GM13977 (cell line): ENCODE measurements around the gene TBC1D7.
"Not testable (repeated sequence)": the region's sequence is repeated elsewhere in the genome, so short reads cannot be mapped to it uniquely, and the experiment has no call there.

Experiments used
- DNase-seq: peaks from one replicate; pipeline ENCODE4 v3.0.0; 2012; ENCODE audit warnings: low spot score
- in situ Hi-C: fragments of 300-500 bp; cut with MboI; formaldehyde crosslinking; loops from one replicate; pipeline ENCODE4 v1.12.0; 2022; ENCODE audit warnings: low sequenced_read_pairs, low pct_unique_long_range_greater_than_20kb, mixed read lengths, inconsistent platforms; ENCODE audit not compliant: unreplicated experiment
- TF ChIP-seq, protein P1 (sequence below): IDR thresholded peaks from 2 replicates; pipeline ENCODE4 v1.5.1; 2012; ENCODE audit warnings: mild to moderate bottlenecking, control low read depth; ENCODE audit not compliant: insufficient read depth; ENCODE audit errors: extremely low read depth, missing control alignments

The TBC1D7 gene

DNA sequence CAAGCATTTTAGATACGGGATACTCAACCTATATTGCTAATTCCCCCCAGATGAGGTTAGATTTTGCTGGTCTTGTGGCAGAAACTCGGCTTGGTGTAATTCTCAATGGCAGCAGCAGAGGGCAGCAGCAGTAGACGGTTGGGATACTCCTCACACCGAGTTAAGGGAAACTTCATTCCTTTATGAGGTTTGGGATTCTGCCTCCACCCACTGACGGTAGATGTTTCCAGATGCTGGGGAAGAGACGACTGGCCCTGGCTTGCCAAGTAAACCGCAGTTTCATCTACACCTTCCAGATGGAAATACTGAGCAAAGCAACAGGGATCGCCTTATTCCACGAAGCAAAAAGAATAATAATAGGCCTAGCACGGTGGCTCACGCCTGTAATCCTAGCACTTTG, 8.2 kb upstream of the TBC1D7 start:
- peak; percentile 63 for DNase-seq
- in situ Hi-C loops, result loop anchor here (25.0 kb wide), 1 partner anchor 424 kb away; no protein-coding TSS in a partner anchor
- TF ChIP-seq, protein P1, sequence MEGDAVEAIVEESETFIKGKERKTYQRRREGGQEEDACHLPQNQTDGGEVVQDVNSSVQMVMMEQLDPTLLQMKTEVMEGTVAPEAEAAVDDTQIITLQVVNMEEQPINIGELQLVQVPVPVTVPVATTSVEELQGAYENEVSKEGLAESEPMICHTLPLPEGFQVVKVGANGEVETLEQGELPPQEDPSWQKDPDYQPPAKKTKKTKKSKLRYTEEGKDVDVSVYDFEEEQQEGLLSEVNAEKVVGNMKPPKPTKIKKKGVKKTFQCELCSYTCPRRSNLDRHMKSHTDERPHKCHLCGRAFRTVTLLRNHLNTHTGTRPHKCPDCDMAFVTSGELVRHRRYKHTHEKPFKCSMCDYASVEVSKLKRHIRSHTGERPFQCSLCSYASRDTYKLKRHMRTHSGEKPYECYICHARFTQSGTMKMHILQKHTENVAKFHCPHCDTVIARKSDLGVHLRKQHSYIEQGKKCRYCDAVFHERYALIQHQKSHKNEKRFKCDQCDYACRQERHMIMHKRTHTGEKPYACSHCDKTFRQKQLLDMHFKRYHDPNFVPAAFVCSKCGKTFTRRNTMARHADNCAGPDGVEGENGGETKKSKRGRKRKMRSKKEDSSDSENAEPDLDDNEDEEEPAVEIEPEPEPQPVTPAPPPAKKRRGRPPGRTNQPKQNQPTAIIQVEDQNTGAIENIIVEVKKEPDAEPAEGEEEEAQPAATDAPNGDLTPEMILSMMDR, result peak; percentile 86

DNA sequence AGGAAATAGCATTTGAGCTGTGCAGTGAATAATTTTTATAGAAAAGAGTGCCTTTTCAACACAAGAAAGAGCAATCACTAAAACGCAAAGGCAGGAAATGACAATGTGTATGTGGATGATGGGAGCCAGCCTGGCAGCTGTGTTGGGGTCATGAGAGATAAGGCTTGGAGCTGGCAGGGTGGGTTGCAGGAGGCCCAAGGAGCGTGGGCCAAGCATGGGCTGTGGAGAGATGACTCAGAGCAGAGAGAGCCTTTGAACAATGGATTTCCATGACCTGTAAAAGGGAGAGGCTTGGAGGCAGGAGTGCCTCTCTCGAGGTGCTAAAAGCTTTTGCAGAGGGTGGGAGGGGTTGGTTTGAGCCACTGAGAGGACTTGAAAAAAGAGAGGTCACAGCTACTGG, 6.6 kb upstream of the TBC1D7 start:
- TF ChIP-seq, protein P1, result no peak
- in situ Hi-C loops, result loop anchor here (25.0 kb wide), 1 partner anchor 423 kb away; no protein-coding TSS in a partner anchor
- no peak for DNase-seq

DNA sequence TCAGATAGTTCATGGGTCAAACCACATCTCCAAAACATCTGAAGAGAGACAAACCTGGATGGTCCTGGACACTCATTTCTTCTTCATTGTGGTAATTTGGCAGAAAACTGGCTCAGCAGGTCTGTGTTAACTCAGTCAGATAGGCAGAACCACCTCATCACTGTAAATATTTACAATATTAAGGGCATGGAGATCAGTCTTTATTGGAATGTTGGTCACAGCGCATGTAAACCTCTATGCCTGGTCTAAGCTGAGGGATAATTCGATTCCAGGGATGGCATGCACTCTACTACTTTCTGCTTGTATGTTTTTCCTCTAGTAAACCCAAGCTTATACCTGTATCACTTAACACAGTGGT, 4.0 kb upstream of the TBC1D7 start:
- no peak for DNase-seq
- in situ Hi-C loops, result loop anchor here (25.0 kb wide), 1 partner anchor 420 kb away; no protein-coding TSS in a partner anchor
- TF ChIP-seq, protein P1, result no peak

DNA sequence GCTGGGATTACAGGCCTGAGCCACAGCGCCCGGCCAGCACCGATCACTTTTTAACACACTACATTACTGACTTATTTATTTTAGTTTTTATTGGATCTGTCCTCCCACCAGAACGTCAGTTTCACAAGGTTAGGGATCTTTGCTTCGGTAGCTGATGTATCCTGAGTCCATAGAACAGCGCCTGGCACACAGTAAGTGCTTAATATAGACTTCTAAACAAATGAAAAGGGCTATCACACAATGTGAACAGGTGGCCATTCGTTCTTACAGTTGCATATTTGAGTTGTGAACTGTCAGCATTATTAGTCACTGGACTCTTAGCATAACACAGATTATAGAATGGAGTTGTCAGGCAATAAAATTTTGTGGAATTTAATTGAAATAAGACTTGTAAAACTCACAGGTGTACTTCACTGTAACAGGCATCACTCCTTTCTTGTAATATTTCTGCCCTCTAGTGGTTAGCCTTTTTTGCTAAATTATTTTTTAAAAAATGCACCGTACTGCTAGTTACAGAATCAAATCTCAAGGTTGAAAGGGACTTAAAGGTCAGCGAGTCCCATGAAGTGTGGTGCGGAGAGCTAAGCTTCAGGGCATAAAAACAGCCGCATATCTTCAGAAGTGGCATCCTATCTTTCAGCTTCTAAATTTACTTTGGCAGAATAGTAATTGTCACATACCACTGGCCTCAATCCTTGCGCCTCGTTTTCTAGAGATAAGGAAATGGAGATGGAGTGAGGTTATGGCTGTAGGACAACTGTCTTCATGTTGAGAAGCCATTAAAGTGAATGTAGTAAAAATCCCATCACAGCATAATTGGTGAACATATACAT, 3.4 kb upstream of the TBC1D7 start:
- in situ Hi-C loops, result loop anchor here (25.0 kb wide), 1 partner anchor 419 kb away; no protein-coding TSS in a partner anchor
- TF ChIP-seq, protein P1, result peak; percentile 57
- peak; percentile 42 for DNase-seq

DNA sequence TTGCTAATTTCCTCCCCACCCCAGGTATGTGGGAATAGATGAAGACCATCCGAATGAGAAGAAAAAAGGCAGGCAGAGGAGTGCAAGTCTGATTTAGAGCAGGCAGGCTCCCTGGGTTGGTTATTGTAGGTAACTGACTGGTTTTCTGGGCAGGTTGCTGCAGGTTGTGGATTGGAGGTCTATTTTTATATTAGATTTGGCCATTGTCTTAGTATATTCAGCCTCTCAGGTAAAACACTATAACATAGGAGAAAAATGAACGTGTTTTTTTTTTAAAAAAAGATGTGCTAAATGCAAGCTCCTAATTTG, 492 bp upstream of the TBC1D7 start:
- in situ Hi-C loops, result loop anchor here (25.0 kb wide), 1 partner anchor 417 kb away; no protein-coding TSS in a partner anchor
- TF ChIP-seq, protein P1, result no peak

DNA sequence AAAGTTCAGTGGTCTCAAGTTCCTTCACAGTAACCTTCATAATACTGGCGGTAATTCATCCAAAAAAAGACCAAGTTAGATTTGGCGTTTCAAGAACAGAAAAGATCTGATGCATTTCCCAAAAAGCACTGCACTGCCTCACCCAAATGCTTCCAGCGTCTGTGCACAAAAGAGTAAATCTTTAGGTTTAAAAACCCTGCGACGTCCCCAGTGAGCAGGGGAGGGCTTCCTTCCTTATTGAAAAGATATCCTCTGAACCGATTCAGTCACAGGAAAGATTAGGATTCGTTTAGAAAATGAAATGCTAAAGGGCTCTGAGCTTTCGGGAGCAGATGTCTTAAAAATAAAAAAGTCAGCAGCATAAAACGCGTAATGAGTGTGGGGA, 654 bp downstream of the TBC1D7 start:
- in situ Hi-C loops, result loop anchor here (25.0 kb wide), 1 partner anchor 415 kb away; no protein-coding TSS in a partner anchor
- DNase-seq, result no peak
- TF ChIP-seq, protein P1, result no peak

More for the DNA sequence above, 492 bp upstream of the TBC1D7 start:
- DNase-seq, result no peak

DNA sequence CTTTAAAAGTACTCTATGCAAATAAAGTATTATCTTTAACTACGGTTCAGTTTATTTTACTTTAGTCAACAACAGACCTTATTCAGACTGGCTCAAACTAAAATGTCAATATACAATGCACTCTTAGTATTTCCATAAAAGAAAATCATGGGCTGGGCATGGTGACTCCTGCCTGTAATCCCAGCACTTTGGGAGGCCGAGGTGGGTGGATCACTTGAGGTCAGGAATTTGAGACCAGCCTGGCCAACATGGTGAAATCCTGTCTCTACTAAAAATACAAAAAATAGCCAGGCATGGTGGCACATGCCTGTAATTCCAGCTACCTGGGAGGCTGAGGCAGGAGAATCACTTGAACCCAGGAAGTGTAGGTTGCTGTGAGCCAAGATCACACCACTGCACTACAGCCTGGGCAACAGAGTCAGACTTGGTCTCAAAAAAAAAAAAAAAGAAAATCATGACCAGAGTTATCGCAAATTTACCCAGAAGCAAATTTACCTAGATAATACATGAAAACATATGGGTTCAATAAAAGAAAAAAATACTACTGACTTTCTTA, 2.2 kb downstream of the TBC1D7 start:
- in situ Hi-C loops, result loop anchor here (25.0 kb wide), 1 partner anchor 414 kb away; no protein-coding TSS in a partner anchor
- DNase-seq, result not testable (repeated sequence)
